SK-N-MC (cell line): ENCODE data around the gene DDIAS.

Source experiments
- EZH2 ChIP-seq: fragments of 200-600 bp; sonication (generic); IDR thresholded peaks from one replicate; pipeline ENCODE4 v1.6.1; 2017; ENCODE audit warnings: antibody characterized with exemption
- POLR2AphosphoS5 ChIP-seq: IDR thresholded peaks from 2 replicates; pipeline ENCODE4 v1.6.1; 2012; ENCODE audit warnings: mild to moderate bottlenecking, low read depth, low read length, borderline replicate concordance

GRCh38 chr11:82978422-82979099, 77.0 kb downstream of the DDIAS start:
- TF ChIP-seq EZH2 (no peak), POLR2AphosphoS5 (no peak)
